ENCODE results near the gene XG.

The XG gene

GRCh38 chrX:2781698-2782097 is 29.9 kb downstream of the XG start:
- H3K4me1 ChIP-seq (ENCODE audit: control insufficient read depth, low read depth, low read length), result peaks cover 2% of the 10 kb centered on the region
- H3K79me1 ChIP-seq (ENCODE audit: low read length), result no peaks in the 10 kb centered on the region
- H3K4me2 ChIP-seq (ENCODE audit: low read length), result no peak overlapping the region
- no peaks in the 10 kb centered on the region for H3K27me3 ChIP-seq (ENCODE audit: insufficient read depth, low read length, poor library complexity)
- peak overlapping the region; percentile 57 for H3K27ac ChIP-seq (ENCODE audit: low read depth, low read length)
- H2AK5ac ChIP-seq (ENCODE audit: low read length), result no peak overlapping the region
- peak overlapping the region; percentile 47 for H3K18ac ChIP-seq (ENCODE audit: low read length)
- no peak for DNase-seq
- no peaks in the 10 kb centered on the region for H3K79me2 ChIP-seq (ENCODE audit: control insufficient read depth, insufficient read depth, low read length)
- no peak overlapping the region for H2BK15ac ChIP-seq (replicated peaks; ENCODE audit: low read depth)
- no peaks in the 10 kb centered on the region for H3K36me3 ChIP-seq (ENCODE audit: control insufficient read depth, insufficient read depth, low read length)
- WGBS (ENCODE audit: extremely low coverage, insufficient coverage, low lambda C conversion rate), result no CpG with 5 or more reads among the region's 6 CpGs
- H3K56ac ChIP-seq (ENCODE audit: low read length), result peak overlapping the region; percentile 76
- no peak overlapping the region for H3K4me3 ChIP-seq (ENCODE audit: low read length)
- peak overlapping the region; percentile 61 for H2BK120ac ChIP-seq (ENCODE audit: low read depth, low read length)
- H3K9ac ChIP-seq (ENCODE audit: low read length), result no peak overlapping the region
- no peak overlapping the region for H4K8ac ChIP-seq (ENCODE audit: low read depth, low read length)
- no peak overlapping the region for H3K23ac ChIP-seq (ENCODE audit: low read length)
- no peak overlapping the region for H3K4ac ChIP-seq (ENCODE audit: low read depth, low read length)
- peak overlapping the region; percentile 63 for H2BK5ac ChIP-seq (ENCODE audit: low read length)
- no peak overlapping the region for H4K5ac ChIP-seq (ENCODE audit: low read length)

GRCh38 chrX:2782171-2782570 is 30.3 kb downstream of the XG start:
- H2AK5ac ChIP-seq (ENCODE audit: low read length), result no peak overlapping the region
- H3K27me3 ChIP-seq (ENCODE audit: insufficient read depth, low read length, poor library complexity), result no peaks in the 10 kb centered on the region
- peak overlapping the region; percentile 57 for H3K27ac ChIP-seq (ENCODE audit: low read depth, low read length)
- H4K5ac ChIP-seq (ENCODE audit: low read length), result no peak overlapping the region
- no peaks in the 10 kb centered on the region for H3K36me3 ChIP-seq (ENCODE audit: control insufficient read depth, insufficient read depth, low read length)
- H3K9ac ChIP-seq (ENCODE audit: low read length), result no peak overlapping the region
- no peak overlapping the region for H4K8ac ChIP-seq (ENCODE audit: low read depth, low read length)
- H2BK15ac ChIP-seq (replicated peaks; ENCODE audit: low read depth), result no peak overlapping the region
- no peak overlapping the region for H3K4me3 ChIP-seq (ENCODE audit: low read length)
- no CpG with 5 or more reads among the region's 4 CpGs for WGBS (ENCODE audit: extremely low coverage, insufficient coverage, low lambda C conversion rate)
- H3K79me2 ChIP-seq (ENCODE audit: control insufficient read depth, insufficient read depth, low read length), result no peaks in the 10 kb centered on the region
- DNase-seq, result no peak
- H3K56ac ChIP-seq (ENCODE audit: low read length), result peak overlapping the region; percentile 76
- no peak overlapping the region for H3K23ac ChIP-seq (ENCODE audit: low read length)
- no peak overlapping the region for H3K4ac ChIP-seq (ENCODE audit: low read depth, low read length)
- peak overlapping the region; percentile 47 for H3K18ac ChIP-seq (ENCODE audit: low read length)
- H3K4me1 ChIP-seq (ENCODE audit: control insufficient read depth, low read depth, low read length), result peaks cover 2% of the 10 kb centered on the region
- H3K79me1 ChIP-seq (ENCODE audit: low read length), result no peaks in the 10 kb centered on the region
- no peak overlapping the region for H3K4me2 ChIP-seq (ENCODE audit: low read length)
- peak overlapping the region; percentile 61 for H2BK120ac ChIP-seq (ENCODE audit: low read depth, low read length)
- peak overlapping the region; percentile 63 for H2BK5ac ChIP-seq (ENCODE audit: low read length)

- H3K4me1 ChIP-seq (ENCODE audit: control insufficient read depth, low read depth, low read length), result peaks cover 2% of the 10 kb centered on the region
- no peak overlapping the region for H2BK15ac ChIP-seq (replicated peaks; ENCODE audit: low read depth)
- H3K79me2 ChIP-seq (ENCODE audit: control insufficient read depth, insufficient read depth, low read length), result no peaks in the 10 kb centered on the region
- peak overlapping the region; percentile 15 for H3K56ac ChIP-seq (ENCODE audit: low read length)
- no peaks in the 10 kb centered on the region for H3K79me1 ChIP-seq (ENCODE audit: low read length)
- H2AK5ac ChIP-seq (ENCODE audit: low read length), result no peak overlapping the region
- H3K4me2 ChIP-seq (ENCODE audit: low read length), result no peak overlapping the region
- no peaks in the 10 kb centered on the region for H3K27me3 ChIP-seq (ENCODE audit: insufficient read depth, low read length, poor library complexity)
- WGBS (ENCODE audit: extremely low coverage, insufficient coverage, low lambda C conversion rate), result no CpG with 5 or more reads among the region's 4 CpGs
- H3K4ac ChIP-seq (ENCODE audit: low read depth, low read length), result no peak overlapping the region
- no peak overlapping the region for H4K8ac ChIP-seq (ENCODE audit: low read depth, low read length)
- no peak overlapping the region for H3K18ac ChIP-seq (ENCODE audit: low read length)
- no peak overlapping the region for H3K23ac ChIP-seq (ENCODE audit: low read length)
- no peak overlapping the region for H2BK5ac ChIP-seq (ENCODE audit: low read length)
- H4K5ac ChIP-seq (ENCODE audit: low read length), result no peak overlapping the region
- no peaks in the 10 kb centered on the region for H3K36me3 ChIP-seq (ENCODE audit: control insufficient read depth, insufficient read depth, low read length)
- H2BK120ac ChIP-seq (ENCODE audit: low read depth, low read length), result peak overlapping the region; percentile 67
- H3K4me3 ChIP-seq (ENCODE audit: low read length), result no peak overlapping the region
- no peak overlapping the region for H3K9ac ChIP-seq (ENCODE audit: low read length)
- no peak for DNase-seq
- no peak overlapping the region for H3K27ac ChIP-seq (ENCODE audit: low read depth, low read length)
Observed at GRCh38 chrX:2782778-2783177, 30.9 kb downstream of the XG start.

GRCh38 chrX:2784026-2784425 is 32.2 kb downstream of the XG start:
- H3K4me1 ChIP-seq (ENCODE audit: control insufficient read depth, low read depth, low read length), result peaks cover 2% of the 10 kb centered on the region
- no peak overlapping the region for H2AK5ac ChIP-seq (ENCODE audit: low read length)
- no peak overlapping the region for H4K5ac ChIP-seq (ENCODE audit: low read length)
- H3K4me3 ChIP-seq (ENCODE audit: low read length), result no peak overlapping the region
- H3K4ac ChIP-seq (ENCODE audit: low read depth, low read length), result no peak overlapping the region
- no peak for DNase-seq
- H3K56ac ChIP-seq (ENCODE audit: low read length), result peak overlapping the region; percentile 15
- H2BK120ac ChIP-seq (ENCODE audit: low read depth, low read length), result peak overlapping the region; percentile 38
- no peaks in the 10 kb centered on the region for H3K79me1 ChIP-seq (ENCODE audit: low read length)
- no peak overlapping the region for H4K8ac ChIP-seq (ENCODE audit: low read depth, low read length)
- no CpG with 5 or more reads among the region's 6 CpGs for WGBS (ENCODE audit: extremely low coverage, insufficient coverage, low lambda C conversion rate)
- no peak overlapping the region for H3K4me2 ChIP-seq (ENCODE audit: low read length)
- no peak overlapping the region for H3K23ac ChIP-seq (ENCODE audit: low read length)
- H3K36me3 ChIP-seq (ENCODE audit: control insufficient read depth, insufficient read depth, low read length), result no peaks in the 10 kb centered on the region
- no peak overlapping the region for H3K9ac ChIP-seq (ENCODE audit: low read length)
- H3K27me3 ChIP-seq (ENCODE audit: insufficient read depth, low read length, poor library complexity), result no peaks in the 10 kb centered on the region
- peak overlapping the region; percentile 13 for H3K18ac ChIP-seq (ENCODE audit: low read length)
- H2BK5ac ChIP-seq (ENCODE audit: low read length), result no peak overlapping the region
- no peak overlapping the region for H3K27ac ChIP-seq (ENCODE audit: low read depth, low read length)
- no peaks in the 10 kb centered on the region for H3K79me2 ChIP-seq (ENCODE audit: control insufficient read depth, insufficient read depth, low read length)
- no peak overlapping the region for H2BK15ac ChIP-seq (replicated peaks; ENCODE audit: low read depth)

GRCh38 chrX:2785538-2785937 is 33.7 kb downstream of the XG start:
- no peak overlapping the region for H3K18ac ChIP-seq (ENCODE audit: low read length)
- H2BK5ac ChIP-seq (ENCODE audit: low read length), result no peak overlapping the region
- peak overlapping the region; percentile 48 for H3K4ac ChIP-seq (ENCODE audit: low read depth, low read length)
- no peak overlapping the region for H2BK15ac ChIP-seq (replicated peaks; ENCODE audit: low read depth)
- no peak overlapping the region for H2BK120ac ChIP-seq (ENCODE audit: low read depth, low read length)
- no peak overlapping the region for H3K27ac ChIP-seq (ENCODE audit: low read depth, low read length)
- no peak overlapping the region for H3K23ac ChIP-seq (ENCODE audit: low read length)
- H3K4me2 ChIP-seq (ENCODE audit: low read length), result no peak overlapping the region
- no peak overlapping the region for H2AK5ac ChIP-seq (ENCODE audit: low read length)
- H4K5ac ChIP-seq (ENCODE audit: low read length), result no peak overlapping the region
- H3K27me3 ChIP-seq (ENCODE audit: insufficient read depth, low read length, poor library complexity), result no peaks in the 10 kb centered on the region
- no peak overlapping the region for H3K4me3 ChIP-seq (ENCODE audit: low read length)
- no peaks in the 10 kb centered on the region for H3K79me1 ChIP-seq (ENCODE audit: low read length)
- H3K4me1 ChIP-seq (ENCODE audit: control insufficient read depth, low read depth, low read length), result peaks cover 2% of the 10 kb centered on the region
- H3K9ac ChIP-seq (ENCODE audit: low read length), result no peak overlapping the region
- no CpG with 5 or more reads among the region's 4 CpGs for WGBS (ENCODE audit: extremely low coverage, insufficient coverage, low lambda C conversion rate)
- no peaks in the 10 kb centered on the region for H3K36me3 ChIP-seq (ENCODE audit: control insufficient read depth, insufficient read depth, low read length)
- no peaks in the 10 kb centered on the region for H3K79me2 ChIP-seq (ENCODE audit: control insufficient read depth, insufficient read depth, low read length)
- no peak overlapping the region for H4K8ac ChIP-seq (ENCODE audit: low read depth, low read length)
- H3K56ac ChIP-seq (ENCODE audit: low read length), result no peak overlapping the region
- DNase-seq, result no peak

- DNase-seq, result no peak
- Histone ChIP-seq H3K27me3 (ENCODE audit: insufficient read depth, low read length, poor library complexity) (no peaks in the 10 kb centered on the region), H2AK5ac (ENCODE audit: low read length) (no peak overlapping the region), H4K8ac (ENCODE audit: low read depth, low read length) (no peak overlapping the region), H3K56ac (ENCODE audit: low read length) (no peak overlapping the region), H3K27ac (ENCODE audit: low read depth, low read length) (no peak overlapping the region), H3K4me1 (ENCODE audit: control insufficient read depth, low read depth, low read length) (no peaks in the 10 kb centered on the region), H3K79me1 (ENCODE audit: low read length) (no peaks in the 10 kb centered on the region), H3K4me3 (ENCODE audit: low read length) (no peak overlapping the region), H3K9ac (ENCODE audit: low read length) (no peak overlapping the region), H3K18ac (ENCODE audit: low read length) (no peak overlapping the region), H3K4ac (ENCODE audit: low read depth, low read length) (no peak overlapping the region), H2BK5ac (ENCODE audit: low read length) (no peak overlapping the region), H3K36me3 (ENCODE audit: control insufficient read depth, insufficient read depth, low read length) (no peaks in the 10 kb centered on the region), H3K23ac (ENCODE audit: low read length) (no peak overlapping the region), H2BK15ac (replicated peaks; ENCODE audit: low read depth) (no peak overlapping the region), H4K5ac (ENCODE audit: low read length) (no peak overlapping the region), H2BK120ac (ENCODE audit: low read depth, low read length) (no peak overlapping the region), H3K4me2 (ENCODE audit: low read length) (no peak overlapping the region), H3K79me2 (ENCODE audit: control insufficient read depth, insufficient read depth, low read length) (no peaks in the 10 kb centered on the region)
- no CpG with 5 or more reads among the region's 4 CpGs for WGBS (ENCODE audit: extremely low coverage, insufficient coverage, low lambda C conversion rate)
Observed at GRCh38 chrX:2788980-2789379, 37.1 kb downstream of the XG start.
